Right lobe of liver (tissue), 4 donors: ENCODE results near the gene DYSF.

Experiments used
- CTCF ChIP-seq, 4 donors: fragments of 200-600 bp in 3 of 4; fragments of 450-650 bp in 1 of 4; IDR thresholded peaks; one replicate each; pipeline versions ENCODE4 v1.5.1 to v1.8.0; 2016 to 2022; ENCODE audit warnings: antibody characterized with exemption in 4 of 4, mild to moderate bottlenecking in 2 of 4
- POLR2A ChIP-seq: fragments of 450-650 bp; IDR thresholded peaks from one replicate; pipeline ENCODE4 v1.6.1; 2017; ENCODE audit warnings: antibody characterized with exemption, mild to moderate bottlenecking
- donor health status: DM: no; HTN: no; CAD: no.
- donor health status: DM: no; HTN: no; CAD: no.
- donor health status: DM: no; HTN: yes; CAD: no.

GRCh38 chr2:71554706-71555056 is 101.3 kb downstream of the DYSF start:
- TF ChIP-seq POLR2A (no peak), CTCF (IDR thresholded peaks at IDR 0.05) (no peak)
